ENCODE data around the gene NDUFA8.

NDUFA8 gene

DNA sequence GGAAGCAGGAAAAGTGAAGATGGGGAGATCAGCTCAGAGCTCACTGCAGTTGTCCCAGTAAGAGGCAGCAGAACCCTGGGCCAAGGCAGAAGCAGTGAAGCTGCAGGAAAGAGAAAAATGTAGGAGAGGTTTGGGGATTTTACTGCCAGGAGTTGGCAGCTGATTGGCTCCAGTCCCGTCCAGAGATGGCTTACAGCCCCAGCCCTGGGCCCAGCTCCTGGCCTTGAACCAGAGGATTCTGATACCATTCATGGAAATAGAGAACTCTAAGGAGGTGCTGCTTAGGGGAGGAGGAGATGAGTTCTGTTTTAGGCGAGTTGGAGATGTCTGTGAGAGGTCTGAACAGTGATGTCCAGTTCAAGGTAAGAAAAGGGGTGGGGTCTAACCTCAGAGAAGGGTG, 4.7 kb upstream of the NDUFA8 start:
- H3K4me1 Mint-ChIP-seq, result peaks cover 6% of the 10 kb centered on the region
- peaks cover 6% of the 10 kb centered on the region for H3K9me3 Mint-ChIP-seq
- peaks cover 22% of the 10 kb centered on the region for H3K27me3 Mint-ChIP-seq
- DNase-seq, result no peak
- no peak overlapping the region for H3K4me3 Mint-ChIP-seq
- peaks cover 6% of the 10 kb centered on the region for H3K36me3 Mint-ChIP-seq (ENCODE audit: low read depth)
- ATAC-seq, result no peak
- H3K27ac Mint-ChIP-seq, result no peak overlapping the region

DNA sequence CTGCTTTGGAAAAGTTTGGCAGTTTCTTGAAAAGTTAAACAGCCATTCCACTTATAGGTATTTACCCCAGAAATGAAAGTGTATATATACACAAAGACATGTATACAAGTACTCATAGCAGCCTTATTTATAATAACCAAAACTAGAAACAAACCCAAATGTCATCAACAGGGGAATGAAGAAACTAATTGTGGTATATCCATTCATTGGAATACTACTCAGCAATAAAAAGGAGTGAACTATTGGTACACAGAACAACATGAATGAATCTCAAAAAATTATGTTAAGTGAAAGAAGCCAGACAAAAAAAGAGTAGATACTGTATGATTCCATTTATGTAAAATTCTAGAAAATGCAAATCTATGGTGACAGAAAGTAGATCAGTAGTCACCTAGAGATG, 2.8 kb upstream of the NDUFA8 start:
- peaks cover 6% of the 10 kb centered on the region for H3K36me3 Mint-ChIP-seq (ENCODE audit: low read depth)
- peaks cover 16% of the 10 kb centered on the region for H3K27me3 Mint-ChIP-seq

DNA sequence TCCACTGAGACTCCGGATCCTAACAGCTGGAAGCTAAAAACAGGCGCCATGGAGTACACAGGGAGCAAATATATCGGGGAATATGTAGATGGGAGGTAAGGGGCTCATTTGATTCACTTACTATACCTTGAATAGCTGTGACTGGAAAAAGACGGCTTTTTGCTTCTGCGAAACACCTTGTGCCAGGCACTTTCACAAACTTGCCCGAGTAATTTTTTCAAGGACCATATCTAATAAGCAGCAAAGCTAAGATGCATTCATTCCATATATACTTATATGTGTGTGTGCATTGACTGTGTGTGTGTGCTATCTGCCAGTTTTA, 307 bp upstream of the NDUFA8 start:
- peak overlapping the region; percentile 99 for H3K27ac Mint-ChIP-seq

More for the DNA sequence above, 2.8 kb upstream of the NDUFA8 start:
- Mint-ChIP-seq H3K9me3 (peaks cover 6% of the 10 kb centered on the region), H3K4me1 (peaks cover 18% of the 10 kb centered on the region), H3K4me3 (no peak overlapping the region), H3K27ac (no peak overlapping the region)
- DNase-seq (no peak), ATAC-seq (no peak)

DNA sequence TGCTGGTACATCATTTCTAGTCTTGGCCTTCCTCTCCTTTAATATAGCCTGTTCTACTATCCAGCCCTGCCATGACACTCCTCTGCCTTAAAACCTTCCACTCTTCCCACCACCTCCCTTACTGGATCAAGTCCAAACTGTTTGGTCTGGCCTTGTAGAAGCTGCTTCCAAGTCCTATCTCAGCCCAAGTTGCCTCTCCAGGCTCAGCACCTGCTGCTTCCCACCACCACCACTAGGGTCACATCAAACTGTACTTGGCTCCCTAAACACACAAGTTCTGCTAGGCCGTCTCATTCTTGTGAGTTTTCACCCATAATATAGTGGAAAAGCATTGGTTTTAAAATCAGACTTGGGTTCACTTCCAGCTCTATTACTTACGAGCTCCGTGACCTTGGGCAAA, 1.4 kb downstream of the NDUFA8 start:
- no peak overlapping the region for H3K27ac Mint-ChIP-seq
- H3K27me3 Mint-ChIP-seq, result peaks cover 9% of the 10 kb centered on the region
- H3K9me3 Mint-ChIP-seq, result peaks cover 6% of the 10 kb centered on the region
- peaks cover 35% of the 10 kb centered on the region for H3K4me1 Mint-ChIP-seq
- ATAC-seq (no peak), DNase-seq (peak; percentile 18)
- peak overlapping the region; percentile 40 for H3K4me3 Mint-ChIP-seq
- peaks cover 8% of the 10 kb centered on the region for H3K36me3 Mint-ChIP-seq (ENCODE audit: low read depth)

More for the DNA sequence above, 307 bp upstream of the NDUFA8 start:
- H3K27me3 Mint-ChIP-seq, result peaks cover 11% of the 10 kb centered on the region
- H3K4me1 Mint-ChIP-seq, result peaks cover 32% of the 10 kb centered on the region
- H3K4me3 Mint-ChIP-seq, result peak overlapping the region; percentile 94
- H3K36me3 Mint-ChIP-seq (ENCODE audit: low read depth), result peaks cover 8% of the 10 kb centered on the region
- DNase-seq (no peak), ATAC-seq (no peak)
- peaks cover 6% of the 10 kb centered on the region for H3K9me3 Mint-ChIP-seq

DNA sequence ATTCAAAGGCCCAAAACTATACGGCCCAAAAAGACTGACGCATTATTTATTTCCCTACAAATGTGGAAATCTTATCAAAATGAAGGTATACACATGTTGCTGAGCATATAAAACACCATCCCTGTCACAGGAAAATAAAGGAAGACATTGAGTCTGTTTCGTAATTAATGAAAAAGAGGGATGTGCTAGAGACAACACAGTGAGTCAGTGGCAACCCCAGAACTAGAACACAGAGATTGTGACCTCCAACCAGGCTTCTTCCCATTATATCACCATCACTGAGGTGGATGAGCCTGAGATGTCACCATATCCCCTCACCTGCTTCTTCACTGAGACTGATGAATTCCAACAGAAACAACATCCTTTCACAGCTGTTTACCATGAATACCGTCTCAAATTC, 3.8 kb downstream of the NDUFA8 start:
- no peak overlapping the region for H3K27ac Mint-ChIP-seq
- peaks cover 9% of the 10 kb centered on the region for H3K36me3 Mint-ChIP-seq (ENCODE audit: low read depth)
- H3K27me3 Mint-ChIP-seq, result peaks cover 2% of the 10 kb centered on the region
- ATAC-seq (no peak), DNase-seq (no peak)
- peaks cover 35% of the 10 kb centered on the region for H3K4me1 Mint-ChIP-seq
- H3K9me3 Mint-ChIP-seq, result no peaks in the 10 kb centered on the region
- H3K4me3 Mint-ChIP-seq, result no peak overlapping the region

DNA sequence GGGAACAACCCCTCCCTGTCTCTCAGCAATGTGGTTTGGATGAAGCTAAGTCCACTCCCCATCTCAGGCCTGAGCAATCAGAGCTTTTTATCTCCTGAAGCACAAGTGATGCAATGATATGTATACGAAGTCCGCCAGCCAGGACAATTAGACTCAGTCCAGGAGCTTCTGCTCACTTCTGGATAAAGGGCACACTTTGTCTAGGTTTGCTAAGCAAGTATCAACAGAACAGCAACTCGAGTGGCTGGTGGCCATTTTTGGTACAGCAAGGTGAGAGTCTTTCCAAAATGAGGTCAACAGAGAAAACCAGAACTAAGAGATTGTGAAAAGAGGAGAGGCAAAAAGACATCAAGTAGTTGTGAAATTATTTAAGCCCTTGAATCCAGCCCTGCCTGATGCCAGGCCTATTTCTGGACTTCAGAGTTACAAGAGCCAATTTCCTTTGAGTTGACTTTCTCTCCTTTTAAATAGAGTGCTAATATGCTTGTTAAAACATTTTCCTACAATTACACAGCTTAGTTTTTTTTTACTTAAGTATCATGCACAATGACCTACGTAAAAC, 8.2 kb downstream of the NDUFA8 start:
- Mint-ChIP-seq H3K36me3 (ENCODE audit: low read depth) (peaks cover 17% of the 10 kb centered on the region), H3K9me3 (no peaks in the 10 kb centered on the region), H3K4me3 (no peak overlapping the region), H3K27me3 (no peaks in the 10 kb centered on the region), H3K27ac (no peak overlapping the region), H3K4me1 (peaks cover 8% of the 10 kb centered on the region)
- ATAC-seq, result no peak
- DNase-seq, result no peak

DNA sequence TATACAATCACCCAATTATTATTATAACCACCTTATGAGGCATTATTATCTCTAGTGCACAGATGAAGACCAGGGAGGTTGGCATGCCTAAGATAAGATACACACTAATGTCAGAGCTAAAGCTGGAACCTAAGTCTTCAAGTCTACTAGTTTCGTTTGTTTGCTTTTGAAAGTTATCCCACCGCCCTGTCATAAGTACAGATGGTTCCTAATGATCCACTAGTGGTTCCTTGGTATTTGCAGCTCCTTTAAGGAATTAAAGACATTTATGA, 14.1 kb downstream of the NDUFA8 start:
- no peak for ATAC-seq
- Mint-ChIP-seq H3K9me3 (no peaks in the 10 kb centered on the region), H3K27ac (no peak overlapping the region), H3K27me3 (no peaks in the 10 kb centered on the region), H3K4me3 (no peak overlapping the region), H3K4me1 (no peaks in the 10 kb centered on the region), H3K36me3 (ENCODE audit: low read depth) (peaks cover 24% of the 10 kb centered on the region)
- DNase-seq, result no peak

DNA sequence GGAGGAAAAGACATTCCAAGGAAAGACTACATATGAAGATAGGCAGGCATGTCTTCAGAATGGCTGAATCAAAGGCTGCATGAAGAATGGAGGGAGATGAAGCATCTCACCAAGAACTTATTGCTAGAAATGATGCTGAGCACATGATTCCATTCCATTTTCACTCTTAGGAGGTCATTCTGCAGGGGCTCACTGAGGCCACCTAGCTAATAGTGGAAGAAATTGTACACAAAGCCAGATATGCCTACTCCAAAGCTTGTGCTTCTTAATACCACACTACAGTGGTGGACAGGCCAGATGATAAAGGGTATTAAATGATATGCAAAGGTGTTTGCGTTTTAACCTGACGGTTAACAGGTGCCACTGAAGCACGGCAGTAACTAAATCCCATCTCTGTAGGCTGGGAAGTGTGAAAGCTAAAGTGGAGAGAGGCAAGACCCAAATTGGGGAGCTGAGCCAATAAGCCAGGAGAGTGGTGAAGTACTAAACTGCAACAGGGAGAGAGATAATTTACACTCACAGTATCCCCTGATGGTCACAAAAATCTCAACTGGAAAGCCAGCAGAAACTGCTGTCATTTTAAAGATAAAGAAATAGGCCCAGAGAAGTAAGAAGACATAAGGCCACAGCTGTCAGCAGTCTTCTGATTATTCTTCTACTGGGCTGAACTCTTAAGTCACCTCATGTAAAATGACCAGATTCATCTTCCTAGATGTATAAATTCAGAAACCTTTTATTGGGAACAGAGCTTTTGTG, 14.6 kb downstream of the NDUFA8 start:
- no peak overlapping the region for H3K4me3 Mint-ChIP-seq
- no peak for DNase-seq
- H3K4me1 Mint-ChIP-seq, result no peaks in the 10 kb centered on the region
- no peaks in the 10 kb centered on the region for H3K9me3 Mint-ChIP-seq
- H3K27ac Mint-ChIP-seq, result no peak overlapping the region
- H3K27me3 Mint-ChIP-seq, result no peaks in the 10 kb centered on the region
- ATAC-seq, result no peak
- peaks cover 23% of the 10 kb centered on the region for H3K36me3 Mint-ChIP-seq (ENCODE audit: low read depth)

DNA sequence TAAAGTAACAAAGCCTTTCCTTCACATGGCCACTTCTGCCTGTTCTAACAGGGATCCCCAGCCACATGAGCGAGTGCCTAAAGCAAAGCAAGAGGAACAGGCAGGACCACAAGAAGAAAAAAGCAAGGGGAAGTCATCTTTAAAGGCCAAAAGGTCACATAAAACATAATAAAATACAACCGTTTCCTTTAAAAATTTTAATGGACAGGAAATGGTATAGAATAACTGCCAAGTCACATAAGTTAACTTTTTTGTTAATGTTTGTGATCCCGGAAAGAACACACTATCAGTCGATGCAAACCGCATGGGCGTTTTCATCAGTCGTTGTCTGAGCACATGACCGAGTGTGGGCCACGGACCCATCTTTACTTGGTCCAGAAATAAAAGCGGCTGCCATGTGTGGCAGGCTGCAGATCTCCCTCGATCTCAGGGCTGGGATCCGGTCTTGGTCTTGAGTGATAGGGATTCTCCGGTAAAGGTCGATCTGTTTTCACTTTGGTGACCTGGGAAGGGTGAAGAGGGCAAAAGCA, 15.6 kb downstream of the NDUFA8 start:
- ATAC-seq (no peak), DNase-seq (no peak)
- Mint-ChIP-seq H3K4me3 (no peak overlapping the region), H3K27me3 (no peaks in the 10 kb centered on the region), H3K27ac (no peak overlapping the region), H3K36me3 (ENCODE audit: low read depth) (peaks cover 23% of the 10 kb centered on the region), H3K9me3 (no peaks in the 10 kb centered on the region), H3K4me1 (no peaks in the 10 kb centered on the region)

DNA sequence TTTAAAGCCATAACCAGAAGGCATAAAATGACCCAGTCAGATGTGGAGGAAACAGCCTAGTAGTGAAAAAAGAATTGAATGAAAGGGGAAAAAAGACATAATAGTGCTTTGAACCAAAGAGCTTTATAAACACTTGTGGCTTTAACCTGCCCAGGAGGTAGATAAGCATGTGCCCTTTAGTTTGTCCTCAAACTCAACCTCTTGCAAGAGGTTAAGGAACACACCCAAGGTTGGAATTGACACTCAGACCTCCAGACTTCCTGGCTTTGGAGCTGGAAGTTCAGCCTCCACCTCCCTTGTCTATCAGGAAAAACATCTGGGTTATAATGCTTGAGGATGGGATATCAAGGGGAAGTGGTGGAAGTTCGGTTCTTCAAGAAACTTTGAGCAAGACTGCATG, 16.3 kb downstream of the NDUFA8 start:
- Mint-ChIP-seq H3K27me3 (no peaks in the 10 kb centered on the region), H3K9me3 (no peaks in the 10 kb centered on the region), H3K4me1 (no peaks in the 10 kb centered on the region), H3K36me3 (ENCODE audit: low read depth) (peaks cover 21% of the 10 kb centered on the region), H3K27ac (no peak overlapping the region), H3K4me3 (no peak overlapping the region)
- DNase-seq (no peak), ATAC-seq (no peak)

DNA sequence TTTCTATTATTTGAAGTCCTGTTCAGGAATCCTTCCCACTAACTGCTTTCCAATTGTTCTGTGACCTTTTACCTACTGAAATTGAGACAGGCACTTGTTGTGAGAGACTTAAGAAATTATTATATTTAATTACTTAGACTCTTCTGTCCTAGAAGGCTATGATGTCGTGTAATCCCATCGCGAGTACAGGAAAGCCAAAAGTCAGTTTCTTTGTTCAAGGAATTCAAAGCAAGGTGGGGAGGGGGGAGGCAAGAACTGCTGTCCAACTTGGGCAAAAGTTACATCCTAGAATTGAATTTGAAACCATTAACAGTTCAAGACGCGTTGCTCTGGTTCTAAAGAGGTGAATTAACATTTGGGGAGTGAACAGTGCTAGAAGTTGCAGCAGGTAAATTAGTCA, 17.9 kb downstream of the NDUFA8 start:
- Mint-ChIP-seq H3K27me3 (no peaks in the 10 kb centered on the region), H3K9me3 (no peaks in the 10 kb centered on the region), H3K4me1 (no peaks in the 10 kb centered on the region), H3K4me3 (no peak overlapping the region), H3K36me3 (ENCODE audit: low read depth) (peaks cover 12% of the 10 kb centered on the region), H3K27ac (no peak overlapping the region)
- ATAC-seq (no peak), DNase-seq (no peak)

DNA sequence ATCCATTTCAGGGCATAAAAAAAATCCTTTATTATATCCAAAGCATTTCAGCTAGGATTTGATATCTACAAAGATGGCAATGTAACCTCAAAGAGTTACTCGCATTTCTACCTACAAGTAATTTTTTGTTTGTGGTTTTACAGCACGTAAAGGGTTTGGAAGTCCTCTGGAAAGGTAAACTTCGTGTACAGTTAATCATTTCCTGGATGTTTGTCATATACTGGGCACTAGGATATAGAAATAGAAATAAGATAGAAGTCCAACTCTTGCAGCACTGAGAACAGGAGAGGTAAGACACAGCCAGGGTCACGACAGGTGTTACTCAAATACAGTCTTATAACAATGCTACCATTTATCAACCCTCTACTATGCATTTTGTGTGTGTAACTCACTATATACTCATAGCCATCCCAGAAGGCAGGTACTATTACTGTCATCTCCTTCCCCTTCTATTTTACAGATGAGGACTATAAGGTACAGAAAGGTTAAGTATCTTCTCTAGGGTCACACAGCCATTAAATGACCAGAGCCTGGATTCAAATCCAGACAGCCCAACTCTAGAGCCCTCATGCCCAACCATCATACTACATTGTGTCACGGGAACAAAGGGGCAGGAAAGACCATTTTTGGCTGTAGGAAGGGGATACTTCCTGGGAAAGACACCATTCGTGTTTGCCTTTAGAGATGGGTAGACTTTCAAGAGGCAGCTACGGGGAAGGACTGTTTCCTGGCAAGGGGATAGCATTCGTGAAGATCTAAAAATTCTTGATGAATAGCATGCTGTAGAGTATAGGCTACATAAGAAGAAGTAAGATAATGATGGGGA, 19.0 kb downstream of the NDUFA8 start:
- Mint-ChIP-seq H3K27me3 (no peaks in the 10 kb centered on the region), H3K4me1 (no peaks in the 10 kb centered on the region), H3K36me3 (ENCODE audit: low read depth) (peaks cover 12% of the 10 kb centered on the region), H3K4me3 (no peak overlapping the region), H3K9me3 (no peaks in the 10 kb centered on the region), H3K27ac (no peak overlapping the region)
- ATAC-seq, result no peak
- no peak for DNase-seq

DNA sequence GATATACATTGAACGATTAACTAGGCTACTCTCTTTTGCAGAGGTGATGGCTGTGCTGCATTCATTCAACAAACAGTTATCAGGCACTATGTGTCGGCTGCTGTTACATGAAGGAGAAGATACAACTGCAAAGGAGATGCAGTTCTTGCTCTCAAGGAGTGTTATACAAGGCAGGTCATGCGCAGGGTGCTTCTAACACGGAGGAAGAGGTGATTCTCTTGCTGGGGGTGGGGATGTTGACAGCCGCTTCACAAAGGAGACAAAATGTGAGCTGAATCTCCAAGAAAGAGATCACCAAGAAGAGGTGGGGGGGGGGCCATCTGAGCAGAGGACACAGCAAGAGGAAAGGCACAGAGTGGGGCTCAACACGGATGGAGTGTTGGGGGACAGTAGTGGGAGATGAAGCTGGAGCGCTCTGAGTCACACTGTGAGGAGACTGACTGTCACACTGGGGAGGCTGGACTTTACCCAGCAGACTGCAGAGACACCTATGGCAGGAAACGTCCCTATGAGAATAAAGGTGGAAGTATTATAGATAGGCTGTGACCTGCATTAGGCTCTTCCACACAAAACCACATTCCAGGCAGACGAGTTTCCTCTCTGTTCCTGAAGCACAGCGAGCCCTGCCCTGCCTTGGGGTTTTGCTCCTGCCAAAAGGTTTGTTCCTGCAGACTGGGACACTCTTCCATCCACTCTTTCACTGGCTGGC, 20.9 kb downstream of the NDUFA8 start:
- Mint-ChIP-seq H3K36me3 (ENCODE audit: low read depth) (peaks cover 1% of the 10 kb centered on the region), H3K27me3 (no peaks in the 10 kb centered on the region), H3K4me1 (no peaks in the 10 kb centered on the region), H3K4me3 (no peak overlapping the region), H3K9me3 (no peaks in the 10 kb centered on the region), H3K27ac (no peak overlapping the region)
- ATAC-seq, result no peak
- DNase-seq, result no peak

DNA sequence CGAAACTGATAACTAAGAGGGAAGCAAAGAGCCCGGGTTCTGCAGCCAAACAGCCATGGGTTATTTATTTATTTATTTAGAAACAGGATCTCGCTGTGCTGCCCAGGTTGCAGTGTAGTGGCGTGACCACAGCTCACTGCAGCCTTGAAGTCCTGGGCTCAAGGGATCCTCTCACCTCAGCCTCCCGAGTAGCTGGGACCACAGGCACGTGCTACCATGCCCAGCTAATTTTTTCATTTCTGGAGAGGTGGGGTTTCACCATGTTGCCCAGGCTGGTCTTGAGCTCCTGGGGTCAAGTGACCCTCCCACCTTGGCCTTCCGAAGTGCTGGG, 24.1 kb downstream of the NDUFA8 start:
- Mint-ChIP-seq H3K36me3 (ENCODE audit: low read depth) (no peaks in the 10 kb centered on the region), H3K4me1 (no peaks in the 10 kb centered on the region), H3K9me3 (no peaks in the 10 kb centered on the region), H3K4me3 (no peak overlapping the region), H3K27me3 (no peaks in the 10 kb centered on the region), H3K27ac (no peak overlapping the region)
- no peak for DNase-seq
- ATAC-seq, result no peak

All from activated naive CD8-positive, alpha-beta T cell treated with anti-CD3 and anti-CD28 coated beads, Interleukin-2, amount 50 U/mL, for 24 hours (primary cell).